NCI-H128 (cell line): ENCODE results near the gene ASAP3.

Experiments
- DNase-seq: peaks from one replicate; lab custom pipeline; 2025; ENCODE audit not compliant: unreplicated experiment; lab: John Stamatoyannopoulos, UW

The ASAP3 gene

DNA sequence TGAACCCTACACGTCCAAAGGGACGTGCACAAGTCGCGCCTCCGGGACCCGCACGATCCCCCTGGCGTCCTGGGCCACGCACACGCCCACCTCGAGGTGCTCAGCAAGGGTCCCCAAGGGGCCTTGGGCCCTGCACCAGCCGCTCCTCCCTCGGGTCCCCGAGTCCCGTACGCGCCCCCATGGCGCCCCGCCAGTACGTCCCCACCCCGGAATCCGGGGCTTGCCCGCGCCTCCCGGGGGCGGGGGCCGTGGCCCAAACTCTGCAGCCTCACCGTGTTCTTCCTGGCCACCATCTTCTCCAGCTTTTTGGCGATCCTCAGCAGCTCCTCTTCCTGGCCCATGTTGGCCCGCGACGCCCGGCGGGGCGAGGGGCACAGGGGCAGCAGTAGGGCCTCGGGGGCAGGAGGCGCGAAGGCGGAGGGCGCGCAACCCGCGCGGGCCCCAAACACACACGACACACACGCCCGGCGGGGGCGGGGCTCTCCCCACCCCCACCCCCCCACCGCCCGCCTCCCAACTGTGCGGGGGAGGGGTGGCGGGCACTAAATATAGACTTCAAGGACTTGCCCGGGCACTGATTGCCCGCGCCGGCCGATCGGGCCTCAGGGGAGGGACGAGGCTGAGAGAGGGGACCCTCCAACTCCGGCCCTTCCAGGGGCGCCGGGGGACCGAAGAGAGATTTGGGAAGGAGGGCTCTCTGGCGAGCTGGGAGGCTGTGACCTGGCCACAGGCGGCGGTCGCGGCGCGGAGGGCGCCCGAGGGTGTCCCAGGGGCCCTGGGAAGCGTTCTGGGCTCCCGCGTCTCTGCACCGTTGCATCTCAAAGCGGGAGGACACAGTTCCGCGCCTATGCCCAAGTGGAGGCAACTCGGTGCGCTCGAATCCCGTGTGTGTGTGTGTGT lies 59.4 kb downstream of the ASAP3 start, which contains the start of gene TCEA3:
Gene TCEA3 (minus strand): TSS at position 456 of the 900 bp plus-strand sequence. CDS start 115 bp downstream, at position 341.
- no peak for DNase-seq

- DNase-seq, result no peak
These were observed 60.3 kb downstream of the ASAP3 start for GRCh38 chr1:23423415-23424292.

- DNase-seq, result no peak
These were observed 61.0 kb downstream of the ASAP3 start for GRCh38 chr1:23422941-23423340.

- no peak for DNase-seq
These were observed 61.6 kb downstream of the ASAP3 start for GRCh38 chr1:23422241-23422877.

GRCh38 chr1:23421753-23422240 lies 62.2 kb downstream of the ASAP3 start:
- no peak for DNase-seq

DNA sequence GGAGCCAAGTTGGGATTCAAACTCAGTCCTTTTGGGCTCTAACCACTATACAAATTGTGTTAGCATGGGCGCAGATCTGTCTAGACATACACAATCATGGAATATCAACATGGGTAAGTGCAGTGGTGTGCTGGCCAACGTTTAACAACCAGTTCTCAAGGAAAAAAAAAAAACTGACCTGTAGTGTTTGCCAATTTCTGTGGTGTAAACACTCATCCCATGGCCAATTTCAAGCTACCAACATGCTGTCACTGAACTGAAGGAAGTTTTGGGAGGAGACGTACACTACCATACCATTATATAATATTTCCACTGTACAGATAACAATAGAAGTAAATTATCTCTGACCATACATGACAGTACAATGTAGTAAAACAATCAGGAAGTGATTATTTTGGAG lies 62.6 kb downstream of the ASAP3 start:
- no peak for DNase-seq

GRCh38 chr1:23420778-23421177 lies 63.2 kb downstream of the ASAP3 start:
- no peak for DNase-seq

GRCh38 chr1:23419180-23419579 lies 64.8 kb downstream of the ASAP3 start:
- no peak for DNase-seq

DNA sequence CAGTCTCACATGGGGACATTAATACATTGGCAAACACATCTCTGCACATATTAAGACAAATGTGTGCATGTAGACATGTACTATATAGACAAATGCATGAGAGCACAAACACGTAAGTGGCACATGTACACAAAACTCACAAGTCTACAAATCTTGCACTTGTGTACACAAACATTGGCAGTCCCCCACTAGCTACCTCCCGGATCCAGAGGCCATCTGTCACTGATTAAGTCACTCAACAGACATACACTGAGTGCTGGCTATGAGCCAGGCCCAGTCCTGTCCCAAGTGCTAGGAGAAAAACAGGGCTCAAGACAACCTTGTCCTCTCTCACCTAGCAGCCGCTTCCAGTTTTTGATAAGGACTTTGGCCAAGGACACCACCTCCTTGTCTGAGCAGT lies 66.4 kb downstream of the ASAP3 start:
- peak; percentile 5 for DNase-seq

DNA sequence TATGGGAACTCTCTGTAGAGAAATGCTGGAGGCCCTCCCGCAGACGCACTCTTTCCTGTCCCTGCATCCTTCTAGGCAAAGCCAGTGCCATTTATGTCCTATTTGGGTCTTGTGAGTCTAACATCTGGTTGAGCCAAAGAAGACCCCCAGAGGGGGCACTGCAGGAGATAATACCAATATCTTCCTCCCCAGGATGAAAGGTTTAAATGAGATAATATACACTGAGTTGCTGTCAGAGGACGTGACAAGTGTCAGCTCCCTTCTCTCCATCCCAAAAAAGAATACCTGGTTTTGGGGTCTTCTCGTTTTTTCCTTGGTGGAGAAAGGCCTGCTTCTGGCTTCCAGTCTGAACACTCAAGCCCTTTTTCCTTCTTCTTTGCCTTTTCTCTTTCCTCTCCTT lies 67.0 kb downstream of the ASAP3 start:
- DNase-seq, result no peak

DNA sequence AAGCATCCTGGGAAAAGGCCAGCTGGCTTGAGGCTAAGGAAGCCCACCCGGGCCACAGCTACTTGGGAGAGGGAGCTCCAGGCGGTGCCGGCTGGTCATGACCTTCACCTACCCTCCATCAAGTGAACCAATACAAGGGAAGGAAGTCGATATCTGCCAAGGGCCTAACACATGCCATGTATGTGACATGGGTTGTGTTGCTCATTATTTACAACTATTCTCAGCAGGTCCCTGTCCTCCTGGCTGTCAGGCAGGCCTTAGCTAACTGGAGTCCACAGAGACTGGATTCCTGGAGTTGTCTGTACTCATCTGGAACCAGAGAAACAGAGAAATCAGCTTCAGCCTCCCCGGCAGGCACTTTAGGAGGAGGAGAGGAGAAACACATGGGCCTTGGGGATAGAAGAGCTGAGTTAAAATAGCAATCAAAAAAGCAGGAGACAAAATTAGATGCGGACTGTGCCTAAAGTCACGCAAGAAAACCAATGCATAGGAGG lies 75.1 kb downstream of the ASAP3 start:
- no peak for DNase-seq

- DNase-seq, result no peak
These were observed 76.9 kb downstream of the ASAP3 start for GRCh38 chr1:23407016-23407630.

GRCh38 chr1:23405946-23406345 lies 78.0 kb downstream of the ASAP3 start:
- no peak for DNase-seq

GRCh38 chr1:23403735-23404486 lies 80.1 kb downstream of the ASAP3 start:
- peak; percentile 97 for DNase-seq

- no peak for DNase-seq
These were observed 80.6 kb downstream of the ASAP3 start for GRCh38 chr1:23403355-23403734.

- no peak for DNase-seq
These were observed 81.0 kb downstream of the ASAP3 start for GRCh38 chr1:23403038-23403336.

DNA sequence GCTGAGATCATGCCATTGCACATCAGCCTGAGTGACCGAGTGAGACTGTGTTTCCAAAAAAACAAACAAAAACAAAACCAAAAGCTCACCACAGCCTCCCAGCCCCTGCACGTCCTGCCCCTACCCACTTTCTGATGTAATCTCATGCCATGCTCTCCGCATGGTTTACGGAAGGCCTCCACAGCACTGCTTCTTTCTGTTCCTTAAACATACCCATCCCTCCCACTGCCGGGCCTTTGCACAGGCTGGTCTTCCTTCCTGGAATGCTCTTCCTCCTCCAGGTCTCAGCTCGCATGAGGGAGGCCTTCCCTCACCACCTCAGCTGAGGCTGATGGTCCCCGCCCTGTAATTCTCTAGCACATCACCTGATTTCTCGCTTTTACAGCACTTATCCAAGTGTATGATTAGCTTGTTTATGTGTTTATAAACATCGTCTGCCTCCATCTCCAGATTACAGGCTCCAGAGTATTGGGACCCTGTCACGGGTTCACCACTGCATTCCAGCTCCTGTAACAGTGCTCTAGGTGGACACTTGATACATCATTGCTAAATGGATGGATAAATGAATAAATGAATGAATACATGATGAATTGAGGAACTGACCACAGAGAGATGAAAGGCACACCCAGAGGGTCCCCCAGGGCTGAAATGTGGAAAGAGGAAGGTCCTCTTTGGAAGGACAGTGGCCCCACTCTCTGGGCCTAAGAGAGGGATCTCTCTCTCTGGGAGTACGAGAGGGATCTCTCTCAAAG lies 81.5 kb downstream of the ASAP3 start:
- no peak for DNase-seq

GRCh38 chr1:23401313-23401712 lies 82.7 kb downstream of the ASAP3 start:
- no peak for DNase-seq

- no peak for DNase-seq
These were observed 83.5 kb downstream of the ASAP3 start for GRCh38 chr1:23400324-23401114.
